IPS-NIHi7 (cell line): ENCODE results near the gene NFRKB.

Source experiments
- DNase-seq: peaks from one replicate; pipeline ENCODE4 v3.0.0; 2012; ENCODE audit warnings: mixed read lengths; ENCODE audit errors: extremely low spot score

Gene NFRKB

DNA sequence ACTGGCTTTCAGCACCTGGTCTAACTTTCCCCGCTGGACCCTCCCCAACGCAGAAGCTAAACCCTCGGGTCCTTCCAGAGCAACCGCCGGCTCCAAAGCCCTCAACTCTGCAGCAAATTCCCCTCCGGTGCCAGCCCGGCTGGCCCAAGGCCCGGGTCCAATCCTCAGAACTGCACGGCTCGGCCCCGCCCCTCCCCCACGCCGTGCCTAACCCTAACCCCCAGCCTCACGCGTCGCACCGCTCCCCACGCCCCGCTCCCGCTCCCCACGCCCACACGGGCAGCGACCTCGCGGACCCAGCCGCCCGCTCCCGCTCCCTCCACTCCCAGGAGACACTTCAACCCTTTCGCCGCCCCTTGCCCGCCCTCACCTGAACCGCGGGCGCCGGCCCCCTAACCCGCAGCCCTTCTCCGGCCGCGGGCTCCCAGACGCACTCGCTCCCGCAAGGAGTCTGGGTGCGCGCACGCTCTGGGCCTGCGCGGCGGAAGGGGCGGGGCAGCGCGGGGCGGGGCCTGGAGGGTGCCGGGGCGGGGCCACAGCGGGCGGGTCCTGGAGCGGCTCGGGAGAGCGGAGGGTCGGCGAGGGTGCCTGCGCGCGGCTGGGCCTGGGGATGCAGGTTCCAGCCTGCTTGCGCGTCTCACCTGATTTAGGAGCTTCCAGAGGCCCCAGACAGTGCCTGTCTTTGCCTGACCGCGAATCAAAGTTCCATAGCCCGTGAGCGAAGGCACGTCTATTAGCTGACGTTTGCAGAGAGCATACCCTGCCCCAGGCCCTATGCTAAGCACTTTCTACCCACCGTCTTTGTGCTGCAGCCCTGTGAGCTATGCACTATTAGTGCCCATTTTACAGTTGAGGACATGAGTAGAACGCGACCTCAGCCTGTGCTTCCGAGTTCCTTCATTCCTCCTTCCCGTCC lies at the start of gene NFRKB:
Gene NFRKB, minus strand, starts transcription at position 453 of the 916 bp plus-strand sequence. CDS start 2,729 bp downstream, outside the sequence.
- DNase-seq = peak; percentile 100

DNA sequence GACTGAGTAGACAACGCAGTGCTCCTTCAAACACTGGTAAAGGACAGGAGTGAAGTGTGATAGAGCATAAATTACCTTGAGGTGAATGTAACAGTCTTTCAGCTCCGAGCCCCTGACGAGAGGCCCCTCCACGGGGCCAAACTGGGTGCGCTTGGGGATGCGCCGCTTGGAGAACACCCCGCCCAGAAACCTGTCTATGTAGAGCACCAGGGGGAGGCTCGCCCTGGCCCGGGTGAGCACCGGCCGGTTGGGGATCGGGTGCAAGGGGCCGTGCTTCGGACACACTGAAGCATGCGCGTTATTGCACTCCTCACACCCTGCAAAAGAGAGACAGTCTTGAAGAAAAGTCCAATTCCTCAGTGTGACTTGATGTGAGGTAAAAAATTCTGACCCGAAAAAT lies 49.3 kb upstream of the NFRKB start:
- no peak for DNase-seq

DNA sequence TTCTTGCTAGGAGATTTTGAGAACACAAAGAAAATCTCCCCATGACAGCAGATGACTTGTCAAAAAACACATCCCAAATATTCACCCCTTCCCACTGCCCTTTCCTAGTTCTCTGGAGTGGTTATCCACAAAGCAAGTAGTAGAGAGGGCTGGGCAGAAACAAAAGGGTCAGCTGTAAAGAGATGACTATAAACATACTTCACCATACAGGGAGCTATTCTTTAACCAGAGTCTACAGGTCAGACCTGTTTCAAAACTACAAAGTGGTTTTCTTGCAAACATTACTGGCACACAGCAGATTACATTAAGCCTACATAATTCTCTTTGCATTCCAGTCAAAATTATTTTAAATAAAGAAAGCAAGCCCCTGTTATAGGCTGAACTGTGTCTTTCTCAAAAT lies 47.7 kb upstream of the NFRKB start:
- DNase-seq = no peak

DNA sequence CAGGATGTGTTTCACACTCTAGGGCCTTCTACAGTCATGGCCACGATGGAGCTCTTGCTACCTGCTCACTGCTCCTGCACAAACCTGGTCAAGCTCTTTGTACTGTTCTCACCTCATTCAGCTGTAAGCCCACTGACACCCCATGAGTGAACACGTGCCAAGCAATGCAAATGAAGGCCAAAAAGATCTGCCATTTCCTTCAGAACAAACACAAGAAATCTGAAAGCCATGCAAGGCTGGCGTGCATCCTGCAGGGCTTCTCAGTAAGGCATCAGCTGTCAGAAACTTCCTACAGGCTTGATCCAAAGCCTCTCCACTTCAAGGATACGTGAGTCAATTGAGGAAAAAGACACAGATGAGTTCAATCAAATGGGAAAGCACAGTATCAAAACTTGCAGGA lies 44.1 kb upstream of the NFRKB start:
- no peak for DNase-seq

DNA sequence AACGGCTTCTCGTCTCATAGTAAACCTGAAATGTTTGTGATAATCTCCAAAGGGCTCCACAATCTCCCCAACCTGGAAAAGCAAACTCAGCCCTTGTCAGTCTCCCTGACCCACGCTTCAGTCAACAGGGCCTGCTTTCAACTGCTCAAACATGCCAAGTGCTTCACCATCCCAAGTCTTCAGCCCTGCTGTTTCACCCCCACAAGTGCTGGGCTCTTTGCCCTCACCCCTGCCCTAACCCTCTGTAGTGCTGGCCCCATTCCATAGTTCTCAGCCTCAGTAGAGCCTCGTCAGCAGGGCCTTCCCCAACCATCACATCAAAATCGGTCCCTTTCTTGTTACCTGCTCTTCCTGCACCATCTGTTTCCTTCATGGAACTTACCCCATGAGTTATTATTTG lies 43.4 kb upstream of the NFRKB start:
- DNase-seq = no peak

DNA sequence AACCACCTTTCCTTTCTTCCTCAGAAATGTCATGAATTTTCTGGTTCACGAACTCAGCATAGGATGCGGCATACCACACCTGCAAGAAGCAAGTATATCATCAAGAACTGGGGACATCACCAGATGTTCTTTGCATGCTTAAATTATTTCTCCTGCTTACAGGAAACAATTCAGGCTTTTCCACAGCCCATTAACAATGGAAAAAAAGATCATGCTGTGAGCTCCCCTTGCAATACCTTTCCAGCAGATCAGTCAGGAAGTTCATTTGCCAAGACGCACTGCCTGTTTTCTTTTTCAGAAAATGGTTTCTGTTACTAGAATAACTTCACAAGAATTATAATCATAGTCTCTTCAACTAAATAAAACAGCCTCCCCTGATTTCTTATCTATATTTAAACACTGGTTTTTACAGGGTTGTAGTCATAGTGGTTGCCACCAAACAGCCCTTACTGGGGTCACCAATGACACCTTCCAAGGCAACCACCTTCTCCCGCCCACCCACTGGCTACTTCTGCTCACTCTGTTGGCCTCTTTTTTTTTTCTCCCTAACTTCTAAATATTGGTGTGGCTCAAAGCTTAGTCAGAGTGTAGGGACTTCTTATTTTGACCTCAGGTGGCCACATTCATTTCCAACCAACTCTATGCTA lies 42.3 kb upstream of the NFRKB start:
- peak; percentile 34 for DNase-seq

DNA sequence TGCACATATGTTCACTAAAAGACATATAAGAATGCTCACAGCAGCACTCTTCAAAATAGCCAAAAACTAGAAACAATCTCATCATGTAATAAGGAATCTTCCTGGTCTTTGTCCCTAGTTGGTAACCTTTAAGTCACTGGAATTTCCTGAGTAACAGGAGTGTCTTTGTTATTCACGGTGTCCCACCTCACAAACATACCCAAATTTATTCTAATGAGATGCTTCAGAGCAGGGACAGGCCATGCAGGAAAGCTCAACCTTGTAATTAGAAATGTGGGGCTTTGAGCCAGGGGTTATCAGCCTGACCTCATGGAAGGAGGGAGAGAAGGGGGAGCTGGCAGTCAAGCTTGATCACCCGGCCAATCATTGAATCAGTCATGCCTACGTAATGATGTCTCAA lies 40.3 kb upstream of the NFRKB start:
- DNase-seq = peak; percentile 28

DNA sequence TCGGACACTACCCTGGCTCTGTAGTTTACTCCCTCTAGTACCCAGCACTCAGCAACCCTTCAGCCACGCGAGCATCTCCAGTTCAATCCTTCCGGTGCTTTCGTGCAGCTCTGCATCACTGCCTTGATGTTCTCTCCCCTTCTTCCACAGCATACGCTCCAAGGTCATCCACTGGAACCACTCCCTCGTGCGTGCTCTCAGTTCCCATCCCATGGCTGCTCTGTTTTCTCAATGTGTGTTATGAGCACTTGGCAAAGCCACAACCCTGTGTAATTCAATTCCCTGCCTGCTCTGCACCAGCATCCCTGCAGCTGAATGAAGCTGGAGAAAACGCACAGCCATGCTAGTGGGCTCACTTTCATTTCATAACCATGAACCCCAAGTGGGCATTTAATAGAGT lies 38.5 kb upstream of the NFRKB start:
- DNase-seq = no peak

DNA sequence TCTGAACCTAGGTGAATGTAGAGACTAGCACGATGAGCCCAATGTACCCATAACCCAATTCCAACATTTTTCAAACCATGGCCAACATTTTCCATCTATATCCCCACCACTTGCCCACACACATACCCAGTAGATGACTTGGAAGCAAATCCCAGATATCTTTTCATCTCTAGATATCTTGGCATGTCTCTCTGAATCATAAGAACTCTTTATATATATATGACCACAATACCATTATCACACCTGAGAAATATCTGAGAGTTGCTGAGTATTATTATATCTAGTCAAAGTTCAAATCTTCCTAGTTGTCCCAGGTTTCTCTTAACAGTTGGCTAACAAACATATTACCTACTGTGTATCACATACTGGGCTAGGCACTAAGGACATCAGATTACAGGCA lies 37.9 kb upstream of the NFRKB start:
- no peak for DNase-seq

DNA sequence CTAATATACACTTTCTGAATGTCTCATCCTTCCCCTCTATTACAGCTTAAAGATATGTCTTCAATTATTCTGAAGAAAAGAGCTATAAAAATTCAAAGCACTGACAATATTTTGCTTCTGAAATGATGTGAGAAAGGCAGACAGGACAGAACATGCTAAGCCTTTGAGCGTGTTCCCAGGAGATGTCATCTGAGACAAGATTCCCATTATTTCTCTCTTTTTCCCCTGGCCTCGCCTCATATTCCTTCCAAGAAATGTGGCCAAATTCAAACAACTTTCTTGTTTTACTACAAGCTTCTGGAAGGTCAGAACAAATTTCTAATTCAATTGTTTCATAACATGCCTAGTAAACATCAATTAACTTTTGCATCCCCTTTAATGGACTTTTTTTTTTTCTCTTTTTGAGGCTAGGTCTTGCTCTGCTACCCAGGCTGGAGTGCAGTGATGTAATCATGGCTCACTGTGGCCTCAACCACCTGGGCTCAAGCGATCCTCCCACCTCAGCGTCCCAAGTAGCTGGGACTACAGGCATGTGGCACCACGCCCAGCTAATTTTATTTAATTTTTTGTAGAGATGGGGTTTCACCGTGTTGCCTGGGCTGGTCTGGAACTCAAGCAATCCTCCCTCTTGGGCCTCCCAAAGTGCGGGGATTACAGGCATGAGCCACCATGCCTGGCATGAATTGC lies 37.1 kb upstream of the NFRKB start:
- DNase-seq = no peak

DNA sequence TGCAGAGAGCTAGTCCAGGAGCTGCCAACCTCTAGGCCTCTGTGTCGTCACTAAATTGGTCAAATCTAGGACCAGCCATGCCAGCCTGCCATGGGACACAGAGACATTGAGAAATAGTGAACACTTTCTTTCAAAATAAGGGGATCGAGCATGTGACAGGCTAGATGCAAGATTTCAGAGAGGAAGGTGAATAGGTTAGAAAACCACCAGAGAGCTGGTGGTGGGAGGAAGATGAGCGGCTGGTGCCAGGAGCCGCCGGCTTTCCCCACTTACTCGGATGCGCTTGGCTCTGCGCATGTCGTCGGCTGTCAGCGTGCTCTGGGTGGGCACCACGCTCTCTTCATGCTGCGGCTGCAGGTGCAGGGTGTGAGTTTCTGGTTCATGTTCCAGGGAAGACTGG lies 35.4 kb upstream of the NFRKB start:
- no peak for DNase-seq

DNA sequence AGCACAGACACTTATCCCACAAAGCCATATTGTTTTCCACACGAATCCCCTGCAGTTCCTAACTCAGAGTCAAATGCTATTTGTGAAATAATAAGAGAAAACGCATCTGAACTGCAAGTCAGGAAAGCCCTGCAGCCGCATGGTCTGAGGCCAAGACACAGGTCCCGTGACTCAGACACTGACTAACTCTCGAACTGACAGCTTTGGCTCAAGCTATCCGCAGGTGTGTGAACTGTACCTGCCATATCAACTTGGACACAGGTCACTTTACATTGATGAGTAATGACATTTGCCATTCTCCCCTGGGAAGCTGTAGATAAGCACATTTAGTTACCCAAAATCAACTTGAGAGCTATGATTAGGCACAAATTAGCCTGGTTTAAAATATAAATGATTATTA lies 34.9 kb upstream of the NFRKB start:
- DNase-seq = no peak

DNA sequence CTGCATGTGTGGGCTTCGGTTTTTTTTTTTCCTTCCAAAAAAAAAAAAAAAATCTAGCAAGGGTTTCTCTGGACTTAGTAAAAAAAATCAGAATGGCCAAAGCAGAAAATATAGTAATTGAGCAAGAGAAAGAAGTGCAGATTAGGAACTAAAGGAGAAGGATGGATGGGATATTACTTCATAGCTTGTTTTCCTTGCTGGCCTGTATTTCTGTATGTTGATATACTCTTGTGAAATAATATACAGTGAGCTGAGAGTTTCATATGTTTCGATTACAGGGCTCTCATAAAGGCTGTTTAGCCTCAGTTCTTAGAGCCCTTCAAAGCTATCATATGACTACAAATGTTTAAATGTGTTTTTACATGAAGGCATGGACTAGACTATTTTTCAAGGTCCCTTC lies 34.3 kb upstream of the NFRKB start:
- DNase-seq = no peak

DNA sequence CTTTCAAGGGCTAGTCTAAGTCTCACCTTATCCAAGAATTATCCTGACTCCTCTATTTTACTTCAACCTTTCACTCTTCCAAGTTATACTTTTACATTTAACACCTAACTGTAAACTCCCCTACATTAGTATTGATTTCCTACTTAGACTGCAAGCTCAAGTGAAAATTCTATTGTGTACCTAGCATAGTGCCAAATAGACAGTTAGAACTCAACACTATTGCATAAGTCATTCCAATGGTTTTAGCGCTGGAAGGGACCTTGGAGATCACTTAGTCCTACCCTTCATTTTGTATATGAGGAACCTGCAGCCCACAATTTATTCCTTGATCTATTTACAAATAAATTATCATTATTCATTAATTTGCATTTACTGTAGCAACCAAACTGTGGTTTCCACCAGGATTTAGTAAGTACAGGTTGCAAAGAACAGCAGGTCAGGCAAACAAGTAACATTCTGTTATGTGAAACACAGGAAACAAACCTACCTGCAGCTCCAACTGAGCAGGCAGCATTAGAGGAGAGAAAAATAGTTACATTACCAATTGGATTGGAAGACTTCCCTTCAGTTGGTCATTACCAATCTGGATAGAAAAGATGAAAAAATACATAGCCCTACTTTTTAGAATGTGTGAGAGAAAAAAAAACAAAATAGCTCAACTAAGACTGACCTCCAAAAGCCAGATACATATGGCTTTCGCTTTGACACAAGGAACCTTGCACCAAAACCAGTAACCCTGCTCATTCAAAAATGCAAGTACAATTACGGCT lies 33.7 kb upstream of the NFRKB start:
- DNase-seq = no peak

DNA sequence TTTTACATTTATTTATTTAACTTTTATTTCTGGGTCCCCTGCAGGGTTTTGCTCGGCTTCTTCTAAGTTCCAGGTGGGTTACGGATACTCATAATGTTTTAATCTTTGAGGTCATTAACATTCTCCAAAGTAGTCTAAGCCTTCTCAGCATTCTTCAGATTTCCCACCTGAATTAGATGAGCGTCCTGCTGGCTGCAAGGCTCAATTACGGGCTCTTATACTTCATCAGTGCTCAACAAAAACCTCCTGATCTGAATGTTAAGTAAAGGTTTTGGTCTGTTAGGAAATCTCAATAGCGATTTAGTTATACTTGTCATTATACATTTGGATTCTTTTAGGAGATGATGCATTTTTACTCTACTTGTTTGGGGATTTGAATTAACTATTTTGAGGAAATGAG lies 27.3 kb upstream of the NFRKB start:
- no peak for DNase-seq

DNA sequence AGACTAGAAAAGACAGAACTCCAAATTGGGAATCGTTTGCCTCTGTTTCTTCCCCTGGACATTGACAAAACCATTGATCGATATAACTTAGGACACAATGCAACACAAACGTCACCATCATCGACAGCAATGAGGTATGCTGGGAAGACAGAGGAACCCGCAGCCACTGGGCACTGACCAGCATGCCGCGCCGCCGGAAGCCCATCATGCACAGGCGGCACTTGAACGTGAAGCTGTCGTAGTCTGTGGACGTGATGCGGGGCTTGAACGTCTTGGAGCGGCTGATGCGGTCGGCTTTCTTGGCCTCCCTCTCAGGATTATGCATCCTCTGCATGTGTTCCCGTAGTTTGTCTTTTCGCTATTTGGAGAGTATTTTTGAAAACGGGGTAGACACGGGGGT lies 23.0 kb upstream of the NFRKB start:
- no peak for DNase-seq

DNA sequence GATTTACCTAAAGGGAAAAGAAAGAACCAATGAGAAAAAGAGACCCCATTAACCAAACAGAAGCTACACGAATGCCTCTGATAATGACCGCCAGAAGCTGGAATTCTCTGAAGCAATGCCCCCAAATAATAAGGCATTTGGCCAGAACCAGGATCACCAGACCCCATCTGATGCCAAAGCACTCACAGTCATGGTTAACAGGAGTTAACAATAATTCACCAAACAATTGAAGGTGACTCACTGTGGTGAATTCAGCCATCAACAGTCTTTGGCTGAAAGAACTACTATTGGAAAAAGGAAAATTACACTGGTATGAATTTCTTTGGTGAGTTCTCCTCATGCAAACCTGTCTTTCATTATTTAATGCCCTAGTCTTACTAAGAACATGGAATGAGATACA lies 21.9 kb upstream of the NFRKB start:
- DNase-seq = no peak

DNA sequence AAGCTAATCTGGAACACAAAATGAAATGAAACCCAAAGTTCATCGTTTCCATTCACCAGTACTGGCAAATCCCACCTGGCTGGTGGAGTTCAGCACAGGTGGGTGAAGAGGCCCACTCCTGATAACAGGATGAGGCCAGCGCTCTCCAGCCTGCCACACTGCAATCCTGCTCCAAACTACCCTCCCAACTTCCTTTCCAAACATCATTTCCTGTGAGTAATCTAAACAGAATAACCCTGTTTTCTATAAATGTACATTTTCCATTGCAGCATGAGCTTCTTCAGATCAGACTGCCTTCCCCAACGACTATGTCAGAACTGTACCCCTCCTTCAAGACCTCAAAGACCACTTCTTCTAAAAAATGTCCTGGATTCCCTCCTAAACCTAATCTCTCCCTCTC lies 15.9 kb upstream of the NFRKB start:
- no peak for DNase-seq

DNA sequence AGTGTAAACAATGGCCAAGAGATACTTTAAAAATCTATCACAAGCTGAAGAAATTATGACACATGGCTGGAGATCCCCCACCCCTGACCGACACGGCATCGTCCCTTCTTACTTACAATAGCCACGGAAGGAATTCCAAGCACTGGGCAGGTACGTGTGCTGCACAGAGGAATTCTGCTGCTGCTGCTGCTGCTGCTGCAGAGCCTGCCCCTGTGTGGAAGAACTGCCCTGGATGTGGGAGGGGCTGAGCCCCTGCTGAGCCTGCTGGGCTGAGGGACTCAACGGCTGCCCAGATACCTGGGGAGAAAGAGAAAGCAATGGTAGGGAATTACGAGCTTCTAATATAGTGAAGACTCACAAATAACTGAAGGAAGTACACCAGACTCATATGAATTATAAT lies 15.0 kb upstream of the NFRKB start:
- peak; percentile 61 for DNase-seq

DNA sequence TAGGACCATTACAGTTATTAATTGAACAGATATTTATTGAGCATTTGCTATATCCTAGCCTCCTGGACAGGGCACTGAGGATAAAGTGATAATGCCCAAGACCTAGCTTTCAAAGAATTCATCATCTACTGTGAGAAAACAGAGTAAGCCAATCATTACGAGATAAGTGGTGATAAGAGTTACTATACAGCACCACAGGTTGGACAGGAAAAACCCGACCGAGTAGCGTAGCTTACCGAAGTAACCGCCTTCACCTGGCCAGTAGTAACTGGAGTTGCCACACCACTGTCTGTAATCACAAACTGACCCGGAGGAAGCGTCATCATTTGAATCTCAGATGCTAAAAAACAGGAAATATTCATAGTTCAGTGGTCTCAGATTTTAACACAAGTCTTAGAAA lies 10.0 kb upstream of the NFRKB start:
- DNase-seq = no peak

DNA sequence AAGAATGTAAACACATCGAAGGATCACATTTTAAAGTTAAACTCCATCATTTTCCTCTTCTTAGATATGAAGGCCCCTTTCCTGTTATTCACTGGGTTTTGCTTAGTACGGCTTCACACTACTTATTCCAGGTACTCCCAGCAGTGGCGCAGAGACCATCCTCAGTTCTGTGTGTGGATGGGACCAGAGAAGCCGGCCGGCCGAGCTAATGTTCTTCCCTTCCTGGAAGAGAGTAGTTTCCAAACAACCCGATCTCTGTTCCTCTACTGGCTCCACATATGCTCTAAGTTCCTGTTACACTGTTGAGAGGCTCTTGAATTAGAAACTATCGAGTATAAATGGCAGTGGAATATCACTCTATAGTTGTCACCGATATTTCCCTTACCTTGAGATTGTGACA lies 684 bp upstream of the NFRKB start:
- peak; percentile 19 for DNase-seq
